HG03066 (cell line): ENCODE measurements around the gene LEF1.

ENCODE experiments used
- ATAC-seq: cut with Tn5 transposase; IDR thresholded peaks from one replicate; pipeline ENCODE4 v1.9.1; 2021; ENCODE audit warnings: low read depth; ENCODE audit not compliant: unreplicated experiment

The LEF1 gene

DNA sequence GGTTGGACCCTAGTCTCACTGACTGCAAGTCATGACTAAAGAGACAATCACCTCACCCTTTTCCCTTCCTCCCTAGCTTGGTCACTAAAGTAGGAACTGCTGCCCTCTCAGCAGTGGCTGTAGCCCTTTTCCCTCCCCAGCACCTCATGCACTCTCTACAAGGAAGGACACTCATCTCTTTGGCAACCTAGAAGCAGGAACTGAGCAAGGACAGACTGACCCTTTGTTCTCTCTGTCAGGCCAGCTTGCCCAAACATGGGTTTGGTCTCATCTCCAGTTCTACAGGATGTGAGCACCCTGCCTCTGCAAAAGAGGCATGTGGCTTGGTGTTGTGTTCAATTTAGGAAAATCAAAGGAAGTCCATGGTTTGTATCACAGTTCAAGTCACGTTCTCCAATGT is 15.8 kb downstream of the LEF1 start:
- no peak for ATAC-seq

DNA sequence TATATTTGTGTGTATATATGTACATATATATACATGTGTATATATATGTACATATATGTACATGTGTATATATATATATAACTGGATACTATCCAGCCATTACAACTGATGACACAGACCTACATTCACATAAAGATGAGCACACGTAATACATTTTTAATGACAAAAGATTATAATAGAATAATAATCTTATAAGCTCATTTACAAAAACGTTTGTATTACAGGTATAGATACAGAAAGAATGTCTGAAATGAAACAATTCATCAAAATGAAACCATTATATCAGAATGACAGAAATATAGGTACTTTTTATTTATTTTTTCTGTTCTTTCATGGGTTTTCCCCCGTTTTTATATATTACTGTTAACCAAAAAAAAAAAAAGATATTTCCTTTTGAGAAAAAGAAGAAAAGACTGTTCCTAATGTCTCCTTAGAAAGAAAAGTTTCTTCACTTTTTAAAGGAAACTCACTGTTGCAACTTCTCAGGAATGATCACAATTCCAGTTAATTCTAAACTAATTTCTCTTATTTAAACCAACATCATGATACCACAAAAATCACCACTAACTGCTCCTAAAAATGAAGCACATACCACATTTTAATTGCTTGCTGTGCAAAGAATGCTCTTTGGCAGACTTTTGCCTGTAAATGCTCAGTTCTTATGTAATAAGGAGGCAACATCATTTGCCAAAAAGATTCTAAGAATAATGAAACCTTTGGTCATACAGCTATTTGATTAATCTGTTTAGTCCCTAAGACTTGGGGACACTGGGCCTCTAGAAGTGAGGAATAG is 18.9 kb downstream of the LEF1 start:
- no peak for ATAC-seq

DNA sequence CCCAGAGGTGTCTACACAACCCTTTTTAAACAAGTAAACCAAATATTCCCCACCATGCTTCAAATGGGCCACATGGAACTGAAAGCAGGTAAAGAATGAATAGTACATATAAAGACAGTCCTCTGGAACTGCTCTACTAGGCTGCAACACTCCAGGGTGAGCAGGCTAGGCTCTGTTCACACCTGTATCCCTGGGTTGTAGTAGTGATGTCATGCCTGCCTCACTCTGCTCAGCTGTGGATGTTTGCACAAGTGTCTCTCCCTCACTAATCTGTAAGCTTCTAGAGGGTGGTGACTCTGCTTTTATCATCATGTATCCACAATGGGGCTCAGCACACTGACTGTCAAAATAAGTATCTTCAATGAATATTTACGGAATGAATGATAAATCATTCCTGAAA is 20.4 kb downstream of the LEF1 start:
- no peak for ATAC-seq

DNA sequence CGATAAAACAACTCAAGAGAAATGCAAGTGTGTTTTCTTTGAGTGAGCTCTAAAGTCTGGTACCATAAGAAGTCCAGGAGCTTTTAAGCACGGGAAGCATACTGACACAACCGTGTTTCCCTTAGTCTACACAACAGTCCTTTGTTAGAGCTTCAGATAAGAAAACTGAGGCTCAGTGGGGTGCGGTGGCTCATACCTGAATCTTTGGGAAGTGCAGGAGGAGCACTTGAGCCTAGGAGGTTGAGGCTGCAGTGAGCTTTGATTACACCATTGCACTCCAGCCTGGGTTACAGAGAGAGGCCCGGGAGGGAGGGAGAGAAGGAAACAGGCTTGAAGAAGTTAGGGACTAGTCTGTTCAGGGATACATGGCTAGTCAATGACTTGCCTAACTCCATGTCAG is 21.9 kb downstream of the LEF1 start:
- ATAC-seq: no peak

DNA sequence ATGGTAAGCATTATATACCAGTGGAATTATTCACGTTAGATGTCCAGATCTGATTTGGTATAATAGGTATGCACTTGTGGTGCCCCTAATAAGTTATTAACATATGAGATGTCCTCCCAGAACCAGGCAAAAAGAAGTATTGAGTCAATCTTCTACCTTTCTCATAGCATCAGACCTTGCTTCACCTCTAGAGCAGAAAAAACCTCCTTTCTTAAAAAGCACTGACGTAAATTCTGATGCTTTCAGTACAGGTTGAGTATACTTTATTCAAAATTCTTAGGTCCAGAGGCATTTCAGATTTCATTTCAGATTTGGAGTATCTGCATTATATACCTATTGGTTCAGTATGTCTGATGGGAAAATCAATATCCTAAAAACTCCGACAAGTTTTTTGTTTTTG is 22.4 kb downstream of the LEF1 start:
- ATAC-seq: no peak

DNA sequence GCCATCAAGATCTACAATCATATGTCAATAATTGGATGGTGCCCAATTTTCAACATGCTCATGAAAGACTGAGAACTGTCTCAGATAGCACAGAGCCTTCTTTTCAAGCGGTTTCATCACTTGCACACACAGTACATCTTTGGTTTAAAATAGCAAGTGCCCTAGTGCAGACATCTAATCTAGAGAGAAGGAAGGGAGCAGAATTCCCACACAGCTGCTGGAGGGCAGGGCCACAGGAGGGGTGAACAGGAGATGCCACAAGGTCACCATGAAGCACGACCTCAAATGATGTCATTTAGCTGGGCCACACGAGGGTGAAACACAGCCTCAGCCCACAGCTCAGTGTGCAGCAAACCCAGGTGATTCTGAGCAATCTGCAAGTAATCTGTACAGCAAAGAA is 24.3 kb downstream of the LEF1 start:
- ATAC-seq: no peak

DNA sequence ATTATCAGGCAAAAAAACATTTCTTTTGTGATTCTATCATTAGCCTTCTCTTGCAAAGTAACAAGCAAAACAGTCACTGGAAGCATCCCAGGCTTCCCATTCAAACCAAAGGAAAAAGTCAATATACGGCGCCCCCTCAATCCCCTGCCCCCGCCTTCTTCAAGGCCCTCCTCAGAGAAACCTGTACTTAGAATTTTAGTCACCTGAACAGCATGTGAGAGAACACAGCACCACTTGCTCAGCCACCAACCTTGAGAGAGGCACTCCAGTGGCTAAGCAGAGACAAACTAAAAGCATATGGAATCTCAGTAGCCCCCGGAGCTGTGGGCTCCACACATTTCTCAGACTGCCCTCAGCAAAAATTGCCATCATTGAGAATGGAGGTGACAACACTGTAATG is 25.2 kb downstream of the LEF1 start:
- no peak for ATAC-seq

DNA sequence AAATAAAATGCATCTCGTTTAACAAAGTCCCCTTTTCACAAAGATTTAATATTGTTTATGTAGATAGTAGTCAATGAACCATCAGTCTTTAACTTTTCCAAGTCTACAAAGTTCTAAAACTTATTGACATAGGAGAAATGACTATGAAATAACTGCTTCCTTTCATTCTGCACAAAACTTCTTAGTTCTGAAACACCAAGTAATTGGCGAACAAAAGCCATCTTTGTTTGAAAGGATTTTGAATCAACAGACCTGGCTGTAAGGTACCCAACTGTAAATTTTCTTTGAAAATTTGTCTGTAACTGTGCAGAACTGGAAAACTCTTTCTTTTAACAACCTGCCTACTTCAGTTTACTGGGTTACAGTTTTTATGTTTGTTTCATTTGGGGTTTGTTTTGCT is 25.9 kb downstream of the LEF1 start:
- ATAC-seq: no peak

DNA sequence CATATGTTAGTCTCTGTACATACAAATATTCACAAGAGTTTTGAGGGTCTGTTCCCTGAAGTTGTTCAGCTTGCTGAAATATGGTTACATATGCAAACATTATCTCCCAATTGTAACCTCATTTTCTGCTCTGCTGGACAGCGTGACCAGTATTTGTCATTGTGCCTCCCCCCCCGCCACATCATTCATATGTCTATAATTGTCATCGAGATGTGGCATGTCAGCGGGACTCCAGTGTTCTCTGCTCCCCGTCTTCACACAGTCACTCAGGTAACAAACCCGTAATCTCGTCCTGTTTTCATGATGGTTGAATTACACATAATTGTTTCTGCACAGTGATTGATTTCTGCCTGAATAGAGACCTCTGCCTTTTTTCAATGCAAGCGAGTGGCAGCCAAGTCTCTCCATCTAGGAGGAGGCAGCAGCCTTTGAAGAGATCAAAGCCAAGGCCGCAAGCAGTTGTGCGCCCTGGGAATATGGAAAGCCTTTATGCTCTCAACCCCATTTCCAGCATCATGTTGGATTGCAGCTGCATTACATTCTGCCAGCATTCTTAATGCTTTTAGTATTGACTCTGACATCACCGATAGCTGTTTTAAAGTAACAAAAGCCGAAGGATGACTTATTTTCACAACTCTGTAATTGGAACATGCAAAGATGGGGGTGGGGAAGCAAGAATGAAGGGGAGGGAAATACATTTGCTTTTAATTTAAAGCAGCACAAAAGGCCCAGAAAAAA is 27.4 kb downstream of the LEF1 start:
- ATAC-seq: no peak

DNA sequence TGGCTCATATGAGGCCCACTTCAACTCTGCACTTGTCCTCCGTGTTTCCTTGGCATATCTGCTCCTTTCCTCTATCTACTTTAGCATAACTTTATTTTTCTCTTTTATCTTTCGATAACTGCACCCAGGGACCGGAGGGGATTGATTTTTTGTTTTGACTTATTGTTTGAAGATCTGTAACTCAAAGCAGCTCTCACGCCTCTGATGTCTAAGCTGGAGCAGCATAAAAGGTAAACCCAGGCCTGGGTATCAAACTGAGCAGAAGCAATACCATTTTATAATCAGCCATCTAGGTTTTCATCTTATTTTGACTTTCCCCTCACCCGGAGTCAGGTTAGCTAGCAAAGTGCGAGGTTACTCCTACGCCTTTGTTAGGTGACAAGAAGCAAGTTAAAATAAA is 28.4 kb downstream of the LEF1 start:
- ATAC-seq: no peak

DNA sequence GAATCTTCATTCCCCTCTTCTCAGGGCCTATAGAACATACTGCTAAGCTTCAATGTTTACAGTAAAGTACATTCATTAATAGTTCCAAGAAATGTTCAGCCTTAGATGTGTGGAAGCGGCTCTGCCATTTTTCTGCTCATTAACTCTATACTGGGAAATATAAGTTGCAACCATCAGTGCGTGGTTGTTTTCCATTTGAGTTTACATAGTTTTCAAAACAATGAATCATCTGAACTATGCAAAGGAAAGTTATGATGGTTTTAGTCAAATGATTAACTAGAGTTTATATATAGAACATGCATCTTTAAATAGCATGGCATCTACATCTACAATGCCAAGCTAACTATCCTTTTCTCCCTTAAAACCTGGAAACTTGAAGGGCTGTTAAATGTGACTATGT is 29.6 kb downstream of the LEF1 start:
- ATAC-seq: peak; percentile 57

DNA sequence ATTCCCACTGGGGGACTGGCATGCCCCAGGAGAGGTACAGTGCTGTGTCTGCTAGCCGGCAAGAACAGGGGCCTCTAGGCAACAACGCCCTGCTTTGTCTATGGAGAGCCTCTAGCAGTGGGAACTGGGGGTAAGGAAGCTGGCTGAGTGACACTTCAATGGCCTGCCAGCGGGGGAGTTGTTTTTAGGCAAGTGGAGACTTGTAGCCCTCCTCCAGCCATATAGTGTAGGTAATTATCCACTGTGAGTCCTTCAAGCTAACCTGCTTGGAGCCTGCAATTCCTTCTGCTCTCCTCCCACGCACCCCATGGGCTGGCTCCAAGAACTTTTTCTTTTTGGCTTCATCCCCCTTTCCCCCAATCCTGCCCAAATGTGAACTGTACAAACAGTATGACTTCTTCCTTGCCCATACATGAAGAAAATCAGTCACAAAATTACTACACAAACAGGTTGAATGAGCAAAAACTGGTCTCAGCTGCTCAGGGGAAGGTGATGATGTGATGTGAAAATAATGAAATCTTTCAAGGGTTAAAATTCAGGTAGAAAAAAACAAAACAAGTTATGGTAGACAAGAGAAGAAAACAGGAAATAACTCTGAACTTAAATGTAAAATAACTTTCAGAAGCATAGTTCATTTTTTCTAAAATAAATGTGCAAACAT is 33.1 kb downstream of the LEF1 start:
- ATAC-seq: no peak

DNA sequence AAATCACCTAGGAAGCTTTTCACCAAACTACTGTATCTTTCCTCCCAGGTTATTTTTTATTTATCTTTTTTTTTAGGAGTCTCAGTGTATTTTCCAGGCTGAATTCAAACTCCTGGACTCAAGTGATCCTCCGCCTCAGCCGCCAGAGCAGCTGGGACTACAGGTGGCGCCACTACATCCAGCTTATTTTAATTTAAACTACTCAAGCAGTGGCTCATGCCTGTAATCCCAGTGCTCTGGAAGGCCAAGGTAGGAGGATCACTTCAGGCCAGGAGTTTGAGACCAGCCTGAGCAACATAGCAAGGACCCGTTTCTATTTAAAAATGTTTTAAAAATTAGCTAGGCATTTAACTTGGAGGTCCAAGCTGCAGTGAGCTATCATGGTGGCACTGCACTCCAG is 37.8 kb downstream of the LEF1 start:
- ATAC-seq: no peak

DNA sequence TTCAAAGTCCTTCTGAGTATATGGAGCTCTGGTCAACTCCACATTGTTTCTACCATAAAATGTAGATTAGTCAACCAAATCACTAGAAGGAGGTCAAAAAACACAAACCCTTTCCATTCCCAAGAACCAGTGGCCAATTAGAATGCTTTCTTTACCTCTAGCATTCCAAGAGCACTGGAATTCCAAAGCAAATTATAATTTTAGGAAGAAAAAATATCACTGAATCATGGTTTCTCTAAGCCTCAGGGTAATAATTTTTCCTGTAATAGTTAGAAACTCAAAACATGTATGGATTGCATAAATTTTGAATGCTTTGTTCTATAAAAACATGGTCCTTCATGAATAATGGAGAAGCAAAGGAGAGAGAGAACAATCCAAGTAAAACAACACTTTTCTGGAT is 39.5 kb downstream of the LEF1 start:
- ATAC-seq: no peak

DNA sequence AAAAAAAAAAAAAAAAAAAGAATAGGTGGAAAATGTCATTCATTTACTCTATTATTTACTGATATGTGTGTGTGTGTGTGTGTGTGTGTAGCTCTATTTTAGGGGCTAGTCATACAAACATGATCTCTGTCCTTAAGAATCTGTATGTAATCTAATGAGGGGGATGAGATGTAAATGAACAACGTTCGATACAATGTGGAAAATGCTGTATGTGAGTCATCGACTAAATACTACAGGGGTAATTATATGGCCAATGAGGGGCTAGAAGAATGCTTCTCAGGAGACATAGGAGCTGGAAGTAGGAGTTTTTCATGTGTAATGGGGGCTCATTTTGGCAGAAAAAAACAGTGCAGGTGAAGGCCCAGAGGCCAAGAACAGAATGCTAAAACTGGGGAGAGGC is 41.9 kb downstream of the LEF1 start:
- ATAC-seq: no peak

DNA sequence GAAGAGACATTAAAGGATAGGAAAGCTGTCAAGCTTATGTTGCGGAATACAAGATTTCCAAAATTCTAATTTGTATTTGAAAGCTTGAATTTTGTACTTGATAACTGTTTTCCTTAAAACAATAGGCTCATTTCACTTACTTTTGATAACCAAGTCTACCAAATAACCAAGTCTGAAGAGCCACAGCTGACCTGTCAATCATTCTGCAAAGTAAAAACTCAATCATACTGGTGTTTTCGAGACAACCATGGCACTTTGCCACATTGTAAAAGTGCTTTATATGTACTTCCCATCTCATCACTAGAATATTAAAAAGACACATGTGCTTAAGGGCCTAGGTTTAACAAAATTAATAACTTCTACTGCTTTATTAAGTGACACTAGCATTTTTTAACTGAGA is 47.9 kb downstream of the LEF1 start:
- no peak for ATAC-seq

DNA sequence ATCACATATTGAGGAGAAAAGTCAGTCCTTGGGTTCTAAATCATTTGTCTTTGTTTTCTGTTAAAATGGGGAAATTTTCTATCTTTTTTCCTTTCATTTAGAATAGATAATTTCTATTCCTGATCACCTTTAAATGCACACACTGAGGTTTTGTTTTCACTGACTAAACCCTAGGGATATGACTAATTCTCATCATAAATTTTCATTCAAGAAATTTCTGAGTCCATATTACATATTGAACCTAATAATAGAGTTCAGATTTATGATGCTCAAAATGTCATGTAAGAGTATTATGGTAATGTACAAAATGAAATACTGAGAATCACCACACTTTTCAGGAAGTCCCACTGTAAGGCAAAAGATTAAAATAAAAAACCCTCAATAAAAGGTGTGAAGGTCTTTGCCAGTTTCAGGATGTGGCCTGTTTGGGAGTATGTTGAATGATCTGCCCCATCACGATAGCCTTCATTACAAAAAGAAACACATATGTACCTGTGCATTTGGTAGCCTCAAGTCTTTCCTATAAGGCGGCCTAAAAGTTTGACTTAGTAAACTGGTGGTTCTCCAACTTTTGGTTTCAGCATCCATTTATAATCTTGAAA is 49.4 kb downstream of the LEF1 start:
- ATAC-seq: no peak

DNA sequence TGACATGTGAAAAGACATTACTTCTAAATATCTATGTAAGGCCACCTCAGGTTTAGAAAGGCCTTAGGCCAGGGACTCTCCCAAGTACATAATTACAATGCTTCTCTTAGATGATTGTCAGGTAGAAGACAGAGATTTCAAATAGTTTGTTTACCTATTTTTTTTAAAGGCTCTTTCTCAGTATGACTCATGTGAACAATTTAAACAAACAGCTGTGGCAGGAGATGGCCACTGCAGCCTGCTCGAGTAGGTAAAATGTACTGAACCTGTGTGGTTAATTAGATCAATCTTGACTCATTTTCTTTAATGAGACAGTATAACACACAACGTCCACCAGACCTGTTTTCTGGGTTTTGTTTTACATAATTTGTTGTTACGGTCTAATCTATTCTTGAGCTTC is 50.2 kb downstream of the LEF1 start:
- ATAC-seq: peak; percentile 93

DNA sequence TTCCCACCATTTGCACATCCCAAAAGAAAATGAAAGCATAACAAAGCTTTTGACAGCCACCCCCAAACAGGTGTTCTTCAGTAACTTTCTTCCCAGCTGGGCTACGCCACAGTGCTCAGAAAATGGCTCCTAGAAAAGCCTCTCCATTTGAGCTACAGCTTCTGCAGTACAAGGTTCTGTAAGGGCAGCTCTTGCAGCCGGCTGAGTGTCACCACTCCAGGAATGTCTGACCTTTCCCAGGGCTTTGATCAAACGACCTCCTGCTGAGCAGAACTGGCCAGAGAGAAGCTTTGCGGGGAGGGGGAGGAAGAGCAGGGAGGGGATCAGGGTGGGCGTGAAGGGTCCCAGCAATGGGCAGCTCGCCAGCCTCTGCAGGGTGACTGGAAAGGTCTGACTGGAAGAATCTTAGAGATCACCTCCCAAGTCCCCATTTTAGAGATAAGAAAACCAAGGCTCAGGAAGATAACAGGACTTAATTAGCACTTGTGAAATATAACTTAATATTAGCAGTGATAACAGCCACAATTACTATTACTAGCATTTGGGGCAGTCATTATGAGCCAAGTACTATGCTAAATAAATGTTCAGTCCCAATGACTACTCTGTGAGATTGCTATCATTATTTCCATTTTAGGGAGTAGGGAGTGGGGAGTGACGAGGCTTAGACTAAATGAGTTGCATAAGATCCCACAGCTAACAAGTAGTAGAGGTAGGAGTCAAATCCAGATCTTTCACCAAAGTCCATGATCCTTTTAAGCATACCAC is 51.1 kb downstream of the LEF1 start:
- no peak for ATAC-seq

DNA sequence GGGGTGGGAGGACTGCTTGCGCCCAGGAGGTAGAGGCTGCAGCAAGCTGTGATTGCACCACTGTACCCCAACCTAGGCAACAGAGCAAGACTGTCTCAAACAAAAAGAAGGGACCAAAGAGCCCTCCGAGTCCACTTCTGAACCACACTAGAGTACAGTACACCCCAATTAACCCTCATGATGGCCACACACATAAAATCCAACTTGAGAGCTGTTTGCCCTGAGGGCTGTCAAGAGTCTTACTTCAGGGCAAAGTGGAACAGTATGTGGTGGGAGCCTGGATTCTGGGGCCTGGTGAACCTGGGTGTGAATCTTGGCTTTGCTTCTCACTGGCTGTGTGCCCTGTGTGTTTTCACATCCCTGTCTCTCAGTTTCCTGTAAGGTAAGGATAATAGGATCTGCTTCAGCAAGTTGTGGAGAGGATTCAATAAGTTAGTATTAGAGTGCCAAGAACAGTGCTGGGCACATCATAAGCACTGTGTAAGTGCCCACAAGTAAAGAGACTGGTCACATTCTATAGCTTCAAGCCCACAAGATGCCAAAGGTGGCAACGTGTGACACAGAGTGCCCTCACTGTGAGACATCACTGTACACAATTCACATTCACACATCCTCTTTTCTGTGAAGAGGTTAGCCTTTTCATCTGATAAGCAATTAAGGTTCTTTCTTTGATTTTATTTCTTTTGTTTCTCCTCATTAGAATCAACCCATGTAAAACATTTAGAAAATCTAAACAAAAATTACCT is 52.1 kb downstream of the LEF1 start:
- ATAC-seq: no peak
